ENCODE data around the gene HYCC2. TPM values are rescaled to one million over a fixed set of nuclear protein-coding genes. Genes with fewer than 3 reads are reported as not detected.

The HYCC2 gene
- total and polyA plus RNA-seq, 2 donors (not counting 1 experiment from before 2014, with no cell fraction given) = 6.2 to 8.6 TPM

GRCh38 chr2:201100497-201100896, 29.0 kb upstream of the HYCC2 start:
- Histone ChIP-seq H3K4me3 (replicated peaks in 1 of 4; ENCODE audit: control extremely low read depth in 1 of 4, insufficient read depth in 1 of 4, low read depth in 3 of 4, low read length in 4 of 4) (no peak overlapping the region), H4K20me1 (ENCODE audit: control insufficient read depth, extremely low read depth, insufficient read depth, low read length) (no peaks in the 10 kb centered on the region), H2AFZ (ENCODE audit: low read length) (no peak overlapping the region), H3K27ac (ENCODE audit: insufficient read depth, low read length) (no peak overlapping the region), H3K9ac (ENCODE audit: insufficient read depth, low read length) (no peak overlapping the region), H3K27me3 (ENCODE audit: control insufficient read depth, insufficient read depth, low read length) (no peaks in the 10 kb centered on the region), H3K36me3 (ENCODE audit: control insufficient read depth, insufficient read depth, low read length) (no peaks in the 10 kb centered on the region), H3K4me2 (ENCODE audit: extremely low read depth, insufficient read depth, low read length) (no peak overlapping the region), H3K79me2 (ENCODE audit: control insufficient read depth, insufficient read depth, low read length) (no peaks in the 10 kb centered on the region), H3K4me1 (ENCODE audit: control insufficient read depth, extremely low read depth, insufficient read depth, low read length) (no peaks in the 10 kb centered on the region), H3K9me3 (ENCODE audit: control insufficient read depth, insufficient read depth, low read depth, low read length) (no peaks in the 10 kb centered on the region)
- DNase-seq (ENCODE audit: low read depth in 2 of 2) = no peak
- TF ChIP-seq, protein P1, sequence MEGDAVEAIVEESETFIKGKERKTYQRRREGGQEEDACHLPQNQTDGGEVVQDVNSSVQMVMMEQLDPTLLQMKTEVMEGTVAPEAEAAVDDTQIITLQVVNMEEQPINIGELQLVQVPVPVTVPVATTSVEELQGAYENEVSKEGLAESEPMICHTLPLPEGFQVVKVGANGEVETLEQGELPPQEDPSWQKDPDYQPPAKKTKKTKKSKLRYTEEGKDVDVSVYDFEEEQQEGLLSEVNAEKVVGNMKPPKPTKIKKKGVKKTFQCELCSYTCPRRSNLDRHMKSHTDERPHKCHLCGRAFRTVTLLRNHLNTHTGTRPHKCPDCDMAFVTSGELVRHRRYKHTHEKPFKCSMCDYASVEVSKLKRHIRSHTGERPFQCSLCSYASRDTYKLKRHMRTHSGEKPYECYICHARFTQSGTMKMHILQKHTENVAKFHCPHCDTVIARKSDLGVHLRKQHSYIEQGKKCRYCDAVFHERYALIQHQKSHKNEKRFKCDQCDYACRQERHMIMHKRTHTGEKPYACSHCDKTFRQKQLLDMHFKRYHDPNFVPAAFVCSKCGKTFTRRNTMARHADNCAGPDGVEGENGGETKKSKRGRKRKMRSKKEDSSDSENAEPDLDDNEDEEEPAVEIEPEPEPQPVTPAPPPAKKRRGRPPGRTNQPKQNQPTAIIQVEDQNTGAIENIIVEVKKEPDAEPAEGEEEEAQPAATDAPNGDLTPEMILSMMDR (conservative IDR thresholded peaks at IDR 0.05 in 1 of 2, IDR thresholded peaks at IDR 0.05 in 1 of 2; ENCODE audit: low read depth in 1 of 2, low read length in 2 of 2) = no peak
- TF ChIP-seq EZH2 (IDR thresholded peaks at IDR 0.05; ENCODE audit: low read length, missing control alignments) = no peak

DNA sequence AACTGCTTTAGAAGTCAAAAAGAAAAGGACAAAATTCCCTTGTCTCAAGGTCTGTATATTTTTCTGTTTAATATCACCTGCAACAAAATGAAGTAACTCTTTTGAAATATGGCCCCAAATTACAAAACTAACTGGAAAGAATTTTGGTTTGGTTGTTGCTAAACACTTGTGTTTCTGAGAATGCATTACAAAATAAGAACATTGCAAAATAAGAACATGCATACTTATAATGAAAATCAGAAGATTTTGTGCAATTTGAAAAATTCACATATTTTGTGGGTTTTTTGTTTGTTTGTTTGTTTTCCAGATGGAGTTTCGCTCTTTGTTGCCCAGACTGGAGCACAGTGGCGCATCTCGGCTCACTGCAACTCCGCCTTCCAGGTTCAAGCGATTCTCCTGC, 22.1 kb upstream of the HYCC2 start:
- no peak overlapping the region for H3K4me2 ChIP-seq (ENCODE audit: extremely low read depth, insufficient read depth, low read length)
- peak in 1 of 2 donors; percentile 18 for DNase-seq (ENCODE audit: low read depth in 2 of 2)
- H3K79me2 ChIP-seq (ENCODE audit: control insufficient read depth, insufficient read depth, low read length) = no peaks in the 10 kb centered on the region
- no peaks in the 10 kb centered on the region for H4K20me1 ChIP-seq (ENCODE audit: control insufficient read depth, extremely low read depth, insufficient read depth, low read length)
- H3K4me1 ChIP-seq (ENCODE audit: control insufficient read depth, extremely low read depth, insufficient read depth, low read length) = no peaks in the 10 kb centered on the region
- H3K9me3 ChIP-seq (ENCODE audit: control insufficient read depth, insufficient read depth, low read depth, low read length) = no peaks in the 10 kb centered on the region
- no peaks in the 10 kb centered on the region for H3K36me3 ChIP-seq (ENCODE audit: control insufficient read depth, insufficient read depth, low read length)
- H2AFZ ChIP-seq (ENCODE audit: low read length) = no peak overlapping the region
- no peak overlapping the region for H3K4me3 ChIP-seq (replicated peaks in 1 of 4; ENCODE audit: control extremely low read depth in 1 of 4, insufficient read depth in 1 of 4, low read depth in 3 of 4, low read length in 4 of 4)
- H3K27me3 ChIP-seq (ENCODE audit: control insufficient read depth, insufficient read depth, low read length) = no peaks in the 10 kb centered on the region
- TF ChIP-seq, protein P1 (conservative IDR thresholded peaks at IDR 0.05 in 1 of 2, IDR thresholded peaks at IDR 0.05 in 1 of 2; ENCODE audit: low read depth in 1 of 2, low read length in 2 of 2) = no peak
- no peak for TF ChIP-seq EZH2 (IDR thresholded peaks at IDR 0.05; ENCODE audit: low read length, missing control alignments)
- H3K9ac ChIP-seq (ENCODE audit: insufficient read depth, low read length) = no peak overlapping the region
- H3K27ac ChIP-seq (ENCODE audit: insufficient read depth, low read length) = no peak overlapping the region

GRCh38 chr2:201090574-201090973, 19.1 kb upstream of the HYCC2 start:
- H3K79me2 ChIP-seq (ENCODE audit: control insufficient read depth, insufficient read depth, low read length) = no peaks in the 10 kb centered on the region
- no peaks in the 10 kb centered on the region for H3K9me3 ChIP-seq (ENCODE audit: control insufficient read depth, insufficient read depth, low read depth, low read length)
- DNase-seq (ENCODE audit: low read depth in 2 of 2) = no peak
- no peak overlapping the region for H3K9ac ChIP-seq (ENCODE audit: insufficient read depth, low read length)
- H4K20me1 ChIP-seq (ENCODE audit: control insufficient read depth, extremely low read depth, insufficient read depth, low read length) = no peaks in the 10 kb centered on the region
- H2AFZ ChIP-seq (ENCODE audit: low read length) = no peak overlapping the region
- H3K36me3 ChIP-seq (ENCODE audit: control insufficient read depth, insufficient read depth, low read length) = no peaks in the 10 kb centered on the region
- H3K4me2 ChIP-seq (ENCODE audit: extremely low read depth, insufficient read depth, low read length) = no peak overlapping the region
- no peak overlapping the region for H3K27ac ChIP-seq (ENCODE audit: insufficient read depth, low read length)
- no peaks in the 10 kb centered on the region for H3K27me3 ChIP-seq (ENCODE audit: control insufficient read depth, insufficient read depth, low read length)
- no peak overlapping the region for H3K4me3 ChIP-seq (replicated peaks in 1 of 4; ENCODE audit: control extremely low read depth in 1 of 4, insufficient read depth in 1 of 4, low read depth in 3 of 4, low read length in 4 of 4)
- no peaks in the 10 kb centered on the region for H3K4me1 ChIP-seq (ENCODE audit: control insufficient read depth, extremely low read depth, insufficient read depth, low read length)
- TF ChIP-seq, protein P1 (conservative IDR thresholded peaks at IDR 0.05 in 1 of 2, IDR thresholded peaks at IDR 0.05 in 1 of 2; ENCODE audit: low read depth in 1 of 2, low read length in 2 of 2) = no peak
- no peak for TF ChIP-seq EZH2 (IDR thresholded peaks at IDR 0.05; ENCODE audit: low read length, missing control alignments)

Data from fibroblast of lung (primary cell).